BJ (cell line): ENCODE data around the gene KMO. TPM values are rescaled to one million over a fixed set of nuclear protein-coding genes. Genes with fewer than 3 reads are reported as not detected.

Experiments used
- CTCF ChIA-PET: fragments of 350-600 bp; formaldehyde crosslinking; extraction: SDS; loops from one replicate; lab custom pipeline; 2021; ENCODE audit warnings: antibody characterized with exemption, inconsistent platforms; lab: Yijun Ruan, JAX
- POLR2A ChIA-PET: fragments of 300-600 bp; sonication (Branson Sonifier 250); formaldehyde crosslinking; extraction: SDS; loops from one replicate; lab custom pipeline; 2021; ENCODE audit warnings: antibody characterized with exemption; lab: Charles Lee
- DNase-seq: peaks from one replicate; pipeline ENCODE4 v3.0.0-alpha.2; 2011; ENCODE audit warnings: low read depth
- H3K27me3 ChIP-seq: 2 replicates; pipeline ENCODE4 v1.6.0; 2011; ENCODE audit warnings: low read length; ENCODE audit not compliant: control insufficient read depth, insufficient read depth
- H3K36me3 ChIP-seq: 2 replicates; pipeline ENCODE4 v1.5.1; 2011; ENCODE audit warnings: low read length; ENCODE audit not compliant: control insufficient read depth, insufficient read depth
- H3K4me3 ChIP-seq: 2 replicates; pipeline ENCODE4 v1.5.1; 2011; ENCODE audit warnings: low read depth, mild to moderate bottlenecking, control low read depth, low read length
- CTCF ChIP-seq: IDR thresholded peaks from 2 replicates; pipeline ENCODE4 v1.5.1; 2011; ENCODE audit warnings: low read depth, mild to moderate bottlenecking, control low read depth, inconsistent platforms, low read length, moderate library complexity; ENCODE audit not compliant: insufficient read depth
- polyA plus RNA-seq: library from polyadenylated mRNA; depleted of rRNA; stranded (reverse); fragments of >200 nt; gene quantifications from 2 replicates; pipeline ENCODE4 v1.2.3, GENCODE V29; 2011

The KMO gene
- polyA plus RNA-seq, 1 experiment: not detected

GRCh38 chr1:241591317-241591716 is 59.1 kb downstream of the KMO start:
- Histone ChIP-seq H3K4me3 (no peak overlapping the region), H3K27me3 (no peaks in the 10 kb centered on the region), H3K36me3 (peaks cover 1% of the 10 kb centered on the region; the same call in 1 of the 2 replicates)
- no peak for TF ChIP-seq CTCF
- CTCF ChIA-PET: no interaction called here
- POLR2A ChIA-PET: no interaction called here
- DNase-seq: peak; percentile 74

- H3K27me3 ChIP-seq: no peaks in the 10 kb centered on the region
- TF ChIP-seq CTCF: no peak
- H3K4me3 ChIP-seq: no peak overlapping the region
- H3K36me3 ChIP-seq: peaks cover 1% of the 10 kb centered on the region; the same call in 1 of the 2 replicates
- DNase-seq: no peak
- ChIA-PET CTCF (no interaction called here), POLR2A (no interaction called here)
Measured at GRCh38 chr1:241591736-241592135, 59.6 kb downstream of the KMO start.

- no peak for TF ChIP-seq CTCF
- peak; percentile 69 for DNase-seq
- Histone ChIP-seq H3K4me3 (no peak overlapping the region), H3K36me3 (peaks cover 1% of the 10 kb centered on the region), H3K27me3 (no peaks in the 10 kb centered on the region)
- CTCF ChIA-PET: no interaction called here
- POLR2A ChIA-PET: interaction anchor here (0.6 kb wide), 1 partner anchor 18 kb away, joined by 3 read pairs; no protein-coding TSS in a partner anchor
Measured at GRCh38 chr1:241592273-241592958, 60.2 kb downstream of the KMO start.

- Histone ChIP-seq H3K4me3 (no peak overlapping the region), H3K36me3 (peaks cover 1% of the 10 kb centered on the region), H3K27me3 (no peaks in the 10 kb centered on the region)
- ChIA-PET POLR2A (no interaction called here), CTCF (no interaction called here)
- no peak for TF ChIP-seq CTCF
- no peak for DNase-seq
Measured at GRCh38 chr1:241593186-241593585, 61.0 kb downstream of the KMO start.

GRCh38 chr1:241596633-241597032 is 64.5 kb downstream of the KMO start:
- no peak for DNase-seq
- no peak for TF ChIP-seq CTCF
- Histone ChIP-seq H3K27me3 (no peaks in the 10 kb centered on the region), H3K4me3 (no peak overlapping the region), H3K36me3 (peaks cover 1% of the 10 kb centered on the region)
- ChIA-PET CTCF (no interaction called here), POLR2A (no interaction called here)
